ENCODE data around the gene CYTH3.

CYTH3 gene

DNA sequence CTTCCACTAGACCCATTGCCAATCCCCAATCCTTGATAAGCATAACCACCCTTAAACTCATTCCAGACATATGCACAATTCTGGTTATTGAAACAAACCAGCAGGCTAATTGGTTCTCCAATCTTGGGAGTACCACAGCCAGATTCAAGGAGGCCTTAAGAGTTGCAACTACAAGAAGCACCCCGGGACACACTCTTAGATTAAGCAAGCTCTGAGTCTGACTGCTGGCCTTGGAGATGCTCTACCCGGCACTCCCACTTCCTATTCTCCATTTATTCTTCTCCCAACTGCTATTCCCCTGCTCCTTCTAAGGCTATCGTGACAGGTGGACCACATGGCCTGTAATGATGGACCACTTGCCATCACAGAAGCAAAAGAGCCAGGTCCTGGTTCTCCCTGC, 40.3 kb downstream of the CYTH3 start:
- TF ChIP-seq, protein P1, sequence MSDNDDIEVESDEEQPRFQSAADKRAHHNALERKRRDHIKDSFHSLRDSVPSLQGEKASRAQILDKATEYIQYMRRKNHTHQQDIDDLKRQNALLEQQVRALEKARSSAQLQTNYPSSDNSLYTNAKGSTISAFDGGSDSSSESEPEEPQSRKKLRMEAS (IDR thresholded peaks at IDR 0.05), result no peak
- TF ChIP-seq FOXM1 (IDR thresholded peaks at IDR 0.05; ENCODE audit: borderline replicate concordance, low read depth) (no peak), TAF1 (IDR thresholded peaks at IDR 0.05; ENCODE audit: low read depth) (no peak), RAD21 (IDR thresholded peaks at IDR 0.05; ENCODE audit: low read depth) (no peak), NFIC (IDR thresholded peaks at IDR 0.05) (no peak), EP300 (IDR thresholded peaks at IDR 0.05; ENCODE audit: borderline replicate concordance) (no peak), EGR1 (IDR thresholded peaks at IDR 0.05) (no peak), YY1 (IDR thresholded peaks at IDR 0.05; ENCODE audit: low read depth) (no peak), TCF12 (IDR thresholded peaks at IDR 0.05; ENCODE audit: low read depth) (no peak), CEBPB (IDR thresholded peaks at IDR 0.05) (no peak), CREB1 (IDR thresholded peaks at IDR 0.05; ENCODE audit: low read depth) (no peak), TEAD4 (IDR thresholded peaks at IDR 0.05) (no peak), ZBTB7A (IDR thresholded peaks at IDR 0.05; ENCODE audit: low read depth) (no peak), REST (IDR thresholded peaks at IDR 0.05; ENCODE audit: low read depth) (no peak)
- TF ChIP-seq, protein P2, sequence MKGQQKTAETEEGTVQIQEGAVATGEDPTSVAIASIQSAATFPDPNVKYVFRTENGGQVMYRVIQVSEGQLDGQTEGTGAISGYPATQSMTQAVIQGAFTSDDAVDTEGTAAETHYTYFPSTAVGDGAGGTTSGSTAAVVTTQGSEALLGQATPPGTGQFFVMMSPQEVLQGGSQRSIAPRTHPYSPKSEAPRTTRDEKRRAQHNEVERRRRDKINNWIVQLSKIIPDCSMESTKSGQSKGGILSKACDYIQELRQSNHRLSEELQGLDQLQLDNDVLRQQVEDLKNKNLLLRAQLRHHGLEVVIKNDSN (IDR thresholded peaks at IDR 0.05), result no peak

DNA sequence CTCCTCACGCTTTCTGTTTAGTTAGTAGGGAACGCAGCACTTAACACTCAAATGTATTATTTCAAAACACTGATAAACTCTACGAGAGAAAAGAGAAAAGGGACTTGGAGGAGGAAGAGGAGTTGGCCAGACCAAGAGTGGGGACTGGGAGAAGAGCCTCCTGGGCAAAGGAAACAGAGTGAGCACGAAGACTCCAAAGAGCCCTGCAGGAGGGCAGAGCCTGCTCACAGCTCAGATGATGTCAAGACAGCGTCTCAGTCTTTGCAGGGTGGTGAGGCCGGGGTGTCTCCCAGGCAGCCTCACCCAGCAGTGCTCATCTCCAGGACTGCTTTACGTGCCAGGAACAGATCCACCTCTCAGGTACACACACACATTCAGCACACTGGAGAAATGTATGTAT, 41.2 kb downstream of the CYTH3 start:
- no peak for TF ChIP-seq YY1 (IDR thresholded peaks at IDR 0.05; ENCODE audit: low read depth)
- TF ChIP-seq RAD21 (IDR thresholded peaks at IDR 0.05; ENCODE audit: low read depth), result no peak
- TF ChIP-seq REST (IDR thresholded peaks at IDR 0.05; ENCODE audit: low read depth), result no peak
- TF ChIP-seq NFIC (IDR thresholded peaks at IDR 0.05), result no peak
- no peak for TF ChIP-seq EGR1 (IDR thresholded peaks at IDR 0.05)
- no peak for TF ChIP-seq CEBPB (IDR thresholded peaks at IDR 0.05)
- TF ChIP-seq TAF1 (IDR thresholded peaks at IDR 0.05; ENCODE audit: low read depth), result no peak
- no peak for TF ChIP-seq CREB1 (IDR thresholded peaks at IDR 0.05; ENCODE audit: low read depth)
- TF ChIP-seq, protein P1 (IDR thresholded peaks at IDR 0.05), result no peak
- TF ChIP-seq FOXM1 (IDR thresholded peaks at IDR 0.05; ENCODE audit: borderline replicate concordance, low read depth), result no peak
- TF ChIP-seq EP300 (IDR thresholded peaks at IDR 0.05; ENCODE audit: borderline replicate concordance), result no peak
- TF ChIP-seq ZBTB7A (IDR thresholded peaks at IDR 0.05; ENCODE audit: low read depth), result no peak
- TF ChIP-seq TEAD4 (IDR thresholded peaks at IDR 0.05), result no peak
- TF ChIP-seq, protein P2 (IDR thresholded peaks at IDR 0.05), result no peak
- TF ChIP-seq TCF12 (IDR thresholded peaks at IDR 0.05; ENCODE audit: low read depth), result no peak

DNA sequence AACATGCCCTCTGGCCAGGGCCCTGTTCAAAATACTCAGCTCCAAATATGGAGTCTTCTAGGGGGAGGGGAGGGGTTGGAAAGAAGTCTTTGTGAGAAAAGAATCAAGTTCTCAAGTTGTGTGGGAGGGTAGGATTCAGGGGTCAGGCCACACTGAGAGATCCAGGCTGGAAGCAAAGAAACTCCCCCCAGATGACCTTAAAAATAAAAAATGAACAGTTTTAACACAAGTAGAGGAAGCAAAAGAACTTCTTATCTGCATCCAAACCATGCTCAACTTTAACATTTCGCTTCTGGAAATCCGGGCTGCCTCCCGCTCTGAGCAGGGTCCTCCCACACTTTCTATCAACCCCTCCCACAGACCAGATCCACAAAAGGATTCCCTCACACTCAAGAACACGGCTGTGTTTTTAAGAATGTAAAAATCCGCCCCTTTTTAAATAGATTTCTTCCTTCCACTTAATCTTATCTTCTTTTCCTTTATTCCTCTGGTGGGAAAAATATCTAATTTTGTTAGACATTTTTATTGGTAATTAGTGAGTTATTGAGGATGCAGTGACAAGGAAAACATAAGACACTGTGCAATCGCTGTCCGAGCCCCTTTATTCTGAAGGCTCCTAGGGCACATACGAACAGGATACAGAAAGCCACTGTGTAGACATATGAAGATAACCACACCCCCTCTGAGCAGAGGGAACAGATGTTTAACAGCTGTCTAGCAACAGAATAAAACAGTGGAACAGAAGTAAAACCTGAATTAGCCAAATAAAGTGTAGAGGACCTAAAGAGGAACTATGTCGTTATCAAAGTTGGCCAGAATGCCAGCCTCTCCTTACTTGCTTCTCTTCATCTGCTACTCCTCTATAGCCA, 43.8 kb downstream of the CYTH3 start:
- TF ChIP-seq REST (IDR thresholded peaks at IDR 0.05; ENCODE audit: low read depth) (no peak), FOXM1 (IDR thresholded peaks at IDR 0.05; ENCODE audit: borderline replicate concordance, low read depth) (no peak), RAD21 (IDR thresholded peaks at IDR 0.05; ENCODE audit: low read depth) (no peak)
- TF ChIP-seq, protein P2 (IDR thresholded peaks at IDR 0.05), result no peak

Measured in Ishikawa (cell line).